ENCODE results near the gene ZNF513.

- TF ChIP-seq MAX (IDR thresholded peaks at IDR 0.05; ENCODE audit: low read depth, low read length): no peak
- TF ChIP-seq POLR2A (IDR thresholded peaks at IDR 0.05; ENCODE audit: extremely low read depth, insufficient read length): no peak
- no peak for TF ChIP-seq CTCF (IDR thresholded peaks at IDR 0.05; ENCODE audit: low read depth, low read length)
Observed at GRCh38 chr2:27422958-27423357, 42.4 kb upstream of the ZNF513 start.

Data from NB4 (cell line).